Fibroblast of peridontal ligament (primary cell): Measurements from ENCODE around the gene KIRREL3.

Source experiments
- DNase-seq: peaks from one replicate; pipeline ENCODE4 v3.0.0-alpha.2; 2010; ENCODE audit errors: extremely low read depth

Gene KIRREL3

DNA sequence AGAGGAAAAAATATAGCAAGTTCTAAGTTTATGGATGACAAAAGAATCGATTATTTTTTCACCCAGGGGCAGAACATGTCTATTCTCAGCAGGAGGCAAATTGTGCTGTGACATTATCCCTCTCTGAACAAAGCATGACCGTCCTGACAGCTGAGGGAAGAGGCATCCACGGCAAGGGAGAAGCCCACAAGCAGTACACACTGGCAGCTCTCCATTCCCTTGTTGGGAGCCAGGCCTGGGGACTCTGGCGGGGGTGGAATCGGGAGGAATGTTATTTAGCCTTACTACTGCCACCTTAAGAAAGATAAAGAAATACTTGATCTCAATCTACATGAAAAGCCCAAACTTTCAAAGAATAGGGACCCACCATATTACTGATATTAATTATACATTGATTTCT is 3.4 kb downstream of the KIRREL3 start:
- DNase-seq = peak; percentile 23

DNA sequence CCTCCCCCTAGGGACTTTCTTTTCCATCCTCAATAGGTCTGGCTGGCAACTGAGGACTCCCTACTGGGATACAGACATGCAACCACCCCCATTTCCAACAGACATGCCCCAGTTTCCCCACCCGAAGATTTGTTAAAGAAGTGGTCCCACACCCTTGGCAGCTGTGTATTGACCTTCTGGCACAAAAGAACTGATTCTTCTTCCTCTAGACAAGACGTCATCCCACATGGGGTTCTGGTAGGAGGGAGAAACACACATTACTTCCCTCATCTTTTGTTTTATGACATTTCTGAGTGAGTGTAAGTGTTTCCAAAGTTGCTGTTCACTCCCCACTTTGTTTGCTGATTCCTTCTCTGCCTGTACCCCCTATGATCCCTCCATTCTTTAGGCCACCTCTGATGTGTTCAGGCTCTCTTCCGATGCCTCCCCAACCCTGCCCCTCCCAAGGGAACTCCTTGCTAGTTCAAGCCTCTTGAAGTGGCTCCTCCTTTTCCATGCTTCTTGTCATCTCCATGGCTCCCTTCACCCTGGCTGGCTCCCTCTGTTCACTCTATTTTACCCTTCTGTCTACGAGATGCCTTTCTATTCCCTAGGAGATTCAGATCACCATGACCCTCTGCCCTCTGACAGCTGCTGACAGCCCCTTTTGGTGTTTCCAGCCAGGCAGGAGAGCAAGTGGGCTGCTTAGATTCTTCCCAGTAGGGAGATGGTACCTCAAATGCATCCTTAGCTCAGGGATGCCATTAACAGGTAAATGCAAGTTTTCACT is 4.3 kb downstream of the KIRREL3 start:
- DNase-seq = no peak

- peak; percentile 34 for DNase-seq
Measured at GRCh38 chr11:126993599-126993998, 7.0 kb downstream of the KIRREL3 start.

GRCh38 chr11:126992804-126993111 is 7.8 kb downstream of the KIRREL3 start:
- peak; percentile 91 for DNase-seq

- DNase-seq = peak; percentile 95
Measured at GRCh38 chr11:126992065-126992803, 8.3 kb downstream of the KIRREL3 start.

GRCh38 chr11:126991596-126991995 is 9.0 kb downstream of the KIRREL3 start:
- DNase-seq = peak; percentile 47

- DNase-seq = peak; percentile 15
Measured at GRCh38 chr11:126990716-126991480, 9.7 kb downstream of the KIRREL3 start.

GRCh38 chr11:126989942-126990715 is 10.4 kb downstream of the KIRREL3 start:
- peak; percentile 74 for DNase-seq

DNA sequence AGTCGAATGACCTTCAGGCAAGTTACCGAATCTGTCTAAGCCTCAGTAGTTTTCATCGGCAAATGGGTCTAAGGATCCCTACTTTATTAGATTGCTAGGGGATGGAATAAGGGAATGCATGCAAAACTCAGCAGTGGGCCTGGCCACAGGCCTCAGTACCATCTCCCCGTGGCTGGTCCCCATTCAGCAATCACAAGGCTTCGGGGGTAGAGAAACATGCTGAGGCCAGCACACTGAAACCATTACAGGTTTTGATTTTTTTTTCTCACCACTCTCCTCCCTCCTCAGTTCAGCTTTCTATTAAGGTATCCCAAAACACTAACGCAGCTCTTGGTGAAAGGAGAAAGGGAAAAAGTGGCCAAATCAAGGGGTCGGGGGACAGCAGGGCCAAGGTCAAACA is 11.9 kb downstream of the KIRREL3 start:
- no peak for DNase-seq

- no peak for DNase-seq
Measured at GRCh38 chr11:126981635-126982034, 18.9 kb downstream of the KIRREL3 start.

DNA sequence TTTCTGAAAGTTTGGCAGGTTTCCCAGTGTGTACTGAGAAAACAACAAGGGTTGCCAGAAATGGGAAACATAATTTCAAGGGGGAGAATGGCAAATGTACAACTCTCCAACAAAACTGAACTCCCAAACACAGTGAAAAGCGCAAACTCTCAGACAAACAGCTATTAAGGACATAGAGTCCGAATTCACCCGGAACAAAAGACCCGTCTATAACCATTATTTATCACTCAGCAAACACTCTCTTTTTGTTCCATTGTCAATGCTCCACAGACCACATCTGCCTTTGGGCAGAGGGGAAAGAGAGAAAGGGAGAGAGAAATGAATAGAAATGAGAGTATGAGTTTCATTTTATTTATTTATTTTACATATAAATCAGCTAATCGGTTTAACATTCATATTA is 21.7 kb downstream of the KIRREL3 start:
- DNase-seq = no peak

DNA sequence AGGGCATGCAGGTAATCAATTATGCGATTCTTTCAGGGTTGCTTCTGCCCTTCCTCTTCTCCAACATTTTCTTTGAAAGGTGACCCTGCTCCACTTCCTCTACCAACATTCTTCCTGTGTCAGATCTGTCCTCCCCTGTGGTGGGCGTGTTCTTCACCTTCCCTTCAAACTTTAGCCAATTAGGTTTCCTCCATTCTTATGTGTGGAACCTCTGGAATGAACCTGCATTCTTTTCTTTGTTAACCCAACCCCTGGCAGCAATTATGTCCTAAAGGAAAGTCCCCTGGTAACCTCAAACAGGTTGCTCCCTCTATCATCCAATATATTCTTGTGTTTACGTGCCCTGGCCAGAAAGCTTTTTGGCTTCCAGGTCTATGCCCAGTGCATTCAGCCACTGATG is 22.4 kb downstream of the KIRREL3 start:
- DNase-seq = no peak

GRCh38 chr11:126973051-126973450 is 27.5 kb downstream of the KIRREL3 start:
- no peak for DNase-seq

- no peak for DNase-seq
Measured at GRCh38 chr11:126971305-126971704, 29.3 kb downstream of the KIRREL3 start.

DNA sequence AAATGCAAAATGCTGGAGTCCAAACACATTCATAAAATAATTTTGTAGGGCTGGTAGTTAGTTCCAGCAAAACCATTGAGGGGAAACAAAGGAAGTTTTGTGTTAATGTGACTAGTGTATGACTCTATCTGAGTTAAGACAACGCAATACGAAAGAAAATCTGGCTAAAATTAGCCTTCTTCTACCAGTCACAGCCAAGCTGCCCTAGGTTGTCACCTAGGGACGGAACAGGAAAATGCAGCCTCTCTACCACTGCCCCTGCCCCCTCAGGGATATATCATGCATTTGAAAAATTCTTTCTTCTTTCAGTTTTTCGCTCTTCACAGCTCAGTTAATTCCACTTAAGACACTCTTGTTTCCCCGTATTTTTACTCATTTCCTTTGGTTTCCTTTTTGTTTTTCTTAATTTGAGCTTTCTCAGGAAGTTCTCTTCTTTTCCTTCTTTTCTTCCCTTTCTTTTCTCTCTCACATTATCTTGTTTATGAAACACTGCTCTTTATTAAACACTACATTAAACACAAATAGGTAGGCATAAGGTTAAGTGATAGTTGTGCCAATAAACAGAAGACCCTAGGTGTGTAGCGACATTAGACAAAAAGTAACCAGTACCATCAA is 30.6 kb downstream of the KIRREL3 start:
- DNase-seq = peak; percentile 81

DNA sequence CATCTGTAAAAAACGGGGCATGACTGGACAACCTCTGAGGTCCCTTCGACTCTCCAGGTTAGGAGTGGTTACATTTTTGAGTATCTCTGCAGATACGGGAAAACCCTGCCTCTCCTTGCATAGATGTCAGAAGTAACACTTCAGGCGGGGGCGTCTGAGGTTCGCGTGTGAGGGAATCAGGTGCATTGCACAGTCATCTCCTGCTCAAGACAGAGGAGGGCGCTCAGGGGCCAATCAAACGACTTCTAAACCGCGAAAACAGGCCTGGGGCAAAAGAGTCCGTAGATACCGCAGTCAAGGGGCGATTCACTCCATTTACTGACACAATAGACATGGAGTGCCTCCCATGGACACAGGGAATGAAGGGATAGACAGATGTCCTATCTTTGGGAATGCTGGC is 31.7 kb downstream of the KIRREL3 start:
- DNase-seq = no peak

DNA sequence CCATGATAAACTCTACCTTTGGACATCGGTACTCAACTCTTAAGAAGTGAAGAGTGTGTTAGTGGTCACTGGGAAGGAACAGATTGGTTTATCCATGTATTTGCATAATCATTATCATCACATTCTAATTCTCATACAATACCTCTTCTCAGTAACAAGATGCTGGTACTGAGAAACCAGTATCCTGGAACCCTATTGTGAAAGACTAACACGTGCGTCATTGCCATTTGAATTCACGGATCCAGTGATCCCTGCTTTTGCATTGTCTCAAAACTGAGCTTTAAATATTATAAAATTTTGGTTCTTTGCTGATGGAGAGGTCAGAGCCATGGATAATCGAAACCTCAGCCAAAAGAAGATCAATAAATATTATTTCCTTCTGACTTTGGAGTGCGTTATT is 35.2 kb downstream of the KIRREL3 start:
- no peak for DNase-seq

- DNase-seq = peak; percentile 35
Measured at GRCh38 chr11:126963603-126964363, 36.8 kb downstream of the KIRREL3 start.

GRCh38 chr11:126963115-126963514 is 37.5 kb downstream of the KIRREL3 start:
- DNase-seq = no peak

DNA sequence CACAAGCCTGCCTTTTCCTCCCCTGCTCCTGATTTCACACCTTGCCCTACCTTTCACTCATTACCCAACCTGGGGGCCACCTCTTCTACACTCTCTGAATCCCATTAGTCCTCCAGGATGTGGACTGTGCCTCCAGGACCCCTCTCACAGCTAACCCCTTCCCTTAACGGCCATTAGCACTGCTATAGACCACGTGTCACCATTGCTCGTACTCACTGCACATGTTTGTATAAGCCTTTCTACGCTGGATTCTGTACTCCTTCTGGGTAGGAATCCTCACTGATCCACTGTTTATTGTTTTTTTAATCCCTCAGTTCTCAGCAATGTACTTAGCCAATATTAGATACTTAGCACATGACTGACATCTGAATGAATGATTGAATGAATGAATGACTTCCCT is 40.9 kb downstream of the KIRREL3 start:
- DNase-seq = no peak

DNA sequence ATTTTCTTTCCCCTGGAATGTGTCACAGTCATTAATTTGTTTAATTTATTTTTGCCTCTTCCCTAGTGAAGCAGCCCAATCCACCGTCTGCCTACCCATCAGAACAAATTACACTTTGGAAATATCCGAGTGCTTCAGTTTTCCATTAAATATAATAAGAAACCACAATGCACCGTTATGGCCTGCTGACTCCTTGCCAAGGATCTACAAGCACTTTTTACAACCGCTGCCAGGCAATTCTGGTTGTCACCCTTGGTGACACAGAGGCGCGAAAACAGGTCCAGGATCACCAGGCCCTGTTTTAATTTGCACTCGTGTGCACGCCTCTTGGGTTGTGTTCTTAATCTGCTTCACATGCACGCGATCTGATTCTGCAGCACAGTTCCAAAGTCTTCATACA is 43.9 kb downstream of the KIRREL3 start:
- DNase-seq = no peak
